ENCODE measurements around the gene ABCC3.

DNA sequence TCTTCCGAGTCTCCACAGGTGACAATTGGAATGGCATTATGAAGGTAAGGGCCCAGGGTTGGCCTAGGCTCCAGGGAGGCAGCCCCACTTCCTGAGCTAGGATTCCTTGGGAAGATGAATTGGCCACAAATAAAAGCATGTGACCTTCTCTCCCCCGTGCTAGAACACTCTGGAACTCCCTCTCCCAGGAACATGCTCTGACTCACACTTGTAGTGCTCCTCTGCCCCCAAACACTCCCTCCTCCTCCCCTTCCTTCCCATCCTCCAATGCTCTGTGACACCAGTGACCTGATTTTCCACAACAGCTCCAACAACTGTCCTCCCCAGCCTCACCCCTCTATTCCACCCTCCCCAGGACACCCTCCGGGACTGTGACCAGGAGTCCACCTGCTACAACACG, 16.4 kb upstream of the ABCC3 start:
- no peak for TF ChIP-seq YY1 (IDR thresholded peaks at IDR 0.05; ENCODE audit: extremely low read depth, insufficient replicate concordance, low read depth, low read length)
- TF ChIP-seq, protein P1, sequence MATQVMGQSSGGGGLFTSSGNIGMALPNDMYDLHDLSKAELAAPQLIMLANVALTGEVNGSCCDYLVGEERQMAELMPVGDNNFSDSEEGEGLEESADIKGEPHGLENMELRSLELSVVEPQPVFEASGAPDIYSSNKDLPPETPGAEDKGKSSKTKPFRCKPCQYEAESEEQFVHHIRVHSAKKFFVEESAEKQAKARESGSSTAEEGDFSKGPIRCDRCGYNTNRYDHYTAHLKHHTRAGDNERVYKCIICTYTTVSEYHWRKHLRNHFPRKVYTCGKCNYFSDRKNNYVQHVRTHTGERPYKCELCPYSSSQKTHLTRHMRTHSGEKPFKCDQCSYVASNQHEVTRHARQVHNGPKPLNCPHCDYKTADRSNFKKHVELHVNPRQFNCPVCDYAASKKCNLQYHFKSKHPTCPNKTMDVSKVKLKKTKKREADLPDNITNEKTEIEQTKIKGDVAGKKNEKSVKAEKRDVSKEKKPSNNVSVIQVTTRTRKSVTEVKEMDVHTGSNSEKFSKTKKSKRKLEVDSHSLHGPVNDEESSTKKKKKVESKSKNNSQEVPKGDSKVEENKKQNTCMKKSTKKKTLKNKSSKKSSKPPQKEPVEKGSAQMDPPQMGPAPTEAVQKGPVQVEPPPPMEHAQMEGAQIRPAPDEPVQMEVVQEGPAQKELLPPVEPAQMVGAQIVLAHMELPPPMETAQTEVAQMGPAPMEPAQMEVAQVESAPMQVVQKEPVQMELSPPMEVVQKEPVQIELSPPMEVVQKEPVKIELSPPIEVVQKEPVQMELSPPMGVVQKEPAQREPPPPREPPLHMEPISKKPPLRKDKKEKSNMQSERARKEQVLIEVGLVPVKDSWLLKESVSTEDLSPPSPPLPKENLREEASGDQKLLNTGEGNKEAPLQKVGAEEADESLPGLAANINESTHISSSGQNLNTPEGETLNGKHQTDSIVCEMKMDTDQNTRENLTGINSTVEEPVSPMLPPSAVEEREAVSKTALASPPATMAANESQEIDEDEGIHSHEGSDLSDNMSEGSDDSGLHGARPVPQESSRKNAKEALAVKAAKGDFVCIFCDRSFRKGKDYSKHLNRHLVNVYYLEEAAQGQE (IDR thresholded peaks at IDR 0.05; ENCODE audit: low read depth), result no peak
- TF ChIP-seq ZBTB33 (IDR thresholded peaks at IDR 0.05; ENCODE audit: extremely low read depth, insufficient replicate concordance, low read length), result no peak
- TF ChIP-seq, protein P2, sequence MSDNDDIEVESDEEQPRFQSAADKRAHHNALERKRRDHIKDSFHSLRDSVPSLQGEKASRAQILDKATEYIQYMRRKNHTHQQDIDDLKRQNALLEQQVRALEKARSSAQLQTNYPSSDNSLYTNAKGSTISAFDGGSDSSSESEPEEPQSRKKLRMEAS (IDR thresholded peaks at IDR 0.05), result no peak
- TF ChIP-seq POLR2A (IDR thresholded peaks at IDR 0.05; ENCODE audit: borderline replicate concordance, extremely low read depth, insufficient read depth, insufficient read length), result no peak
- TF ChIP-seq, protein P3, sequence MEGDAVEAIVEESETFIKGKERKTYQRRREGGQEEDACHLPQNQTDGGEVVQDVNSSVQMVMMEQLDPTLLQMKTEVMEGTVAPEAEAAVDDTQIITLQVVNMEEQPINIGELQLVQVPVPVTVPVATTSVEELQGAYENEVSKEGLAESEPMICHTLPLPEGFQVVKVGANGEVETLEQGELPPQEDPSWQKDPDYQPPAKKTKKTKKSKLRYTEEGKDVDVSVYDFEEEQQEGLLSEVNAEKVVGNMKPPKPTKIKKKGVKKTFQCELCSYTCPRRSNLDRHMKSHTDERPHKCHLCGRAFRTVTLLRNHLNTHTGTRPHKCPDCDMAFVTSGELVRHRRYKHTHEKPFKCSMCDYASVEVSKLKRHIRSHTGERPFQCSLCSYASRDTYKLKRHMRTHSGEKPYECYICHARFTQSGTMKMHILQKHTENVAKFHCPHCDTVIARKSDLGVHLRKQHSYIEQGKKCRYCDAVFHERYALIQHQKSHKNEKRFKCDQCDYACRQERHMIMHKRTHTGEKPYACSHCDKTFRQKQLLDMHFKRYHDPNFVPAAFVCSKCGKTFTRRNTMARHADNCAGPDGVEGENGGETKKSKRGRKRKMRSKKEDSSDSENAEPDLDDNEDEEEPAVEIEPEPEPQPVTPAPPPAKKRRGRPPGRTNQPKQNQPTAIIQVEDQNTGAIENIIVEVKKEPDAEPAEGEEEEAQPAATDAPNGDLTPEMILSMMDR (IDR thresholded peaks at IDR 0.05 in 2 of 3, conservative IDR thresholded peaks at IDR 0.05 in 1 of 3; ENCODE audit: borderline replicate concordance in 1 of 3, insufficient read depth in 1 of 3, low read depth in 2 of 3, low read length in 2 of 3), result no peak
- no peak for TF ChIP-seq CEBPB (IDR thresholded peaks at IDR 0.05; ENCODE audit: low read depth)
- TF ChIP-seq RAD21 (IDR thresholded peaks at IDR 0.05; ENCODE audit: low read depth), result no peak
- no peak for TF ChIP-seq ZFX (IDR thresholded peaks at IDR 0.05)
- TF ChIP-seq EZH2 (IDR thresholded peaks at IDR 0.05), result no peak
- TF ChIP-seq POLR2AphosphoS5 (IDR thresholded peaks at IDR 0.05; ENCODE audit: low read depth, low read length), result no peak
